ENCODE data around the gene MAZ. TPM values are rescaled to one million over a fixed set of nuclear protein-coding genes. Genes with fewer than 3 reads are reported as not detected.

MAZ gene
- total and polyA plus RNA-seq, 2 experiments from 2014 or later, result 132 to 190 TPM

DNA sequence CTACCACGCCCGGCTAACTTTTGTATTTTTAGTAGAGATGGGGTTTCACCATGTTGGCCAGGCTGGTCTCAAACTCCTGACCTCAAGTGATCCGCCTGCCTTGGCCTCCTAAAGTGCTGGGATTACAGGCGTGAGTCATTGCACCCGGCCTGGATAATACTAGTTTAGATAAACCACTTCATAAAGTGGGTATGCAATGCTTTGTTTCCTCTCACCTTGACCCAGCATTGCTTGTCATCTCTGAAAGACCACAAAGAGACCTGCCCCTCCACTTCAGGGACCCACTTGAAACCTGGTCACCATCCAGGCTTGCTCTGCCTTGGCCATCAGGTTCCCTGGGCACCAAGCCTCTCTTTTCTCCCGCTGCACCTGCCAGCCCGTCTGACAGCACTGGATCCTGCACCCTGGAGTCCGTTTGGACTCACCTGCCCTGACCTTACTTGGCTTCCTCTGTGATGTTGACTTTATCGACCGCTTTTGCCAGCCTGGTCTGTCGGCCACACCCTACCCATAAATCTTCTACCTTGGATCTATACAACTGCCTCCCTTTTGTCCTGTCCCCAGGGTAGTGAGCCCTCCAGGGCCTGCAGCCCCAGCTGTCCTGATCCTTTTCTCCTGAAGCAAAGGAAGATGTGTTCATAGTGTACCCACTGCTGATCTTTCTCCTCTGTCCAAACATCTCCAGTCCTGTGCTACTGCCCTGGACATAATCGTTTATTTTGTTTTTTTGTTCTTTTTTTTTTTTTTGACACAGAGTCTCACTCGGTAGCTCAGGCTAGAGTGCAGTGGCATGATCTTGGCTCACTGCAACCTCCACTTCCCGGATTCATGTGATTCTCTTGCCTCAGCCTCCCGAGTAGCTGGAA, 40.9 kb upstream of the MAZ start:
- no peak overlapping the region for H3K27ac ChIP-seq
- DNase-seq (ENCODE audit: low spot score), result peak; percentile 42
- H3K4me3 ChIP-seq, result no peak overlapping the region
- H3K9me3 ChIP-seq (ENCODE audit: low read depth), result no peaks in the 10 kb centered on the region
- TF ChIP-seq, protein P1, sequence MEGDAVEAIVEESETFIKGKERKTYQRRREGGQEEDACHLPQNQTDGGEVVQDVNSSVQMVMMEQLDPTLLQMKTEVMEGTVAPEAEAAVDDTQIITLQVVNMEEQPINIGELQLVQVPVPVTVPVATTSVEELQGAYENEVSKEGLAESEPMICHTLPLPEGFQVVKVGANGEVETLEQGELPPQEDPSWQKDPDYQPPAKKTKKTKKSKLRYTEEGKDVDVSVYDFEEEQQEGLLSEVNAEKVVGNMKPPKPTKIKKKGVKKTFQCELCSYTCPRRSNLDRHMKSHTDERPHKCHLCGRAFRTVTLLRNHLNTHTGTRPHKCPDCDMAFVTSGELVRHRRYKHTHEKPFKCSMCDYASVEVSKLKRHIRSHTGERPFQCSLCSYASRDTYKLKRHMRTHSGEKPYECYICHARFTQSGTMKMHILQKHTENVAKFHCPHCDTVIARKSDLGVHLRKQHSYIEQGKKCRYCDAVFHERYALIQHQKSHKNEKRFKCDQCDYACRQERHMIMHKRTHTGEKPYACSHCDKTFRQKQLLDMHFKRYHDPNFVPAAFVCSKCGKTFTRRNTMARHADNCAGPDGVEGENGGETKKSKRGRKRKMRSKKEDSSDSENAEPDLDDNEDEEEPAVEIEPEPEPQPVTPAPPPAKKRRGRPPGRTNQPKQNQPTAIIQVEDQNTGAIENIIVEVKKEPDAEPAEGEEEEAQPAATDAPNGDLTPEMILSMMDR (IDR thresholded peaks at IDR 0.05; ENCODE audit: poor library complexity), result no peak
- TF ChIP-seq EZH2 (IDR thresholded peaks at IDR 0.05; ENCODE audit: borderline replicate concordance) (no peak), EZH2phosphoT487 (IDR thresholded peaks at IDR 0.05; ENCODE audit: low read depth, severe bottlenecking, unreplicated experiment) (no peak)
- 62% methylated on average over 15 of the region's 15 CpGs for WGBS (ENCODE audit: low lambda C conversion rate, missing lambda C conversion rate)
- H3K79me2 ChIP-seq, result no peaks in the 10 kb centered on the region
- H3K4me1 ChIP-seq (ENCODE audit: insufficient read depth), result peaks cover 5% of the 10 kb centered on the region
- no peak overlapping the region for H2AFZ ChIP-seq
- H3K36me3 ChIP-seq (replicated peaks; ENCODE audit: insufficient read depth, low read depth), result no peaks in the 10 kb centered on the region
- no peaks in the 10 kb centered on the region for H4K20me1 ChIP-seq (ENCODE audit: insufficient read depth, poor library complexity, severe bottlenecking)
- H3K9me2 ChIP-seq (replicated peaks; ENCODE audit: insufficient read depth), result no peaks in the 10 kb centered on the region
- H3K4me2 ChIP-seq, result peak overlapping the region; percentile 17
- H3K27me3 ChIP-seq, result no peaks in the 10 kb centered on the region

GRCh38 chr16:29766571-29766970, 39.8 kb upstream of the MAZ start:
- no peak overlapping the region for H2AFZ ChIP-seq
- no peaks in the 10 kb centered on the region for H4K20me1 ChIP-seq (ENCODE audit: insufficient read depth, poor library complexity, severe bottlenecking)
- H3K9me3 ChIP-seq (ENCODE audit: low read depth), result no peaks in the 10 kb centered on the region
- H3K36me3 ChIP-seq (replicated peaks; ENCODE audit: insufficient read depth, low read depth), result no peaks in the 10 kb centered on the region
- H3K9me2 ChIP-seq (replicated peaks; ENCODE audit: insufficient read depth), result no peaks in the 10 kb centered on the region
- no peaks in the 10 kb centered on the region for H3K4me1 ChIP-seq (ENCODE audit: insufficient read depth)
- no peak for TF ChIP-seq EZH2phosphoT487 (IDR thresholded peaks at IDR 0.05; ENCODE audit: low read depth, severe bottlenecking, unreplicated experiment)
- H3K79me2 ChIP-seq, result no peaks in the 10 kb centered on the region
- no peak for DNase-seq (ENCODE audit: low spot score)
- no peak overlapping the region for H3K27ac ChIP-seq
- no peak overlapping the region for H3K4me3 ChIP-seq
- no peaks in the 10 kb centered on the region for H3K27me3 ChIP-seq
- H3K4me2 ChIP-seq, result no peak overlapping the region
- 93% methylated on average over 3 of the region's 3 CpGs for WGBS (ENCODE audit: low lambda C conversion rate, missing lambda C conversion rate)

DNA sequence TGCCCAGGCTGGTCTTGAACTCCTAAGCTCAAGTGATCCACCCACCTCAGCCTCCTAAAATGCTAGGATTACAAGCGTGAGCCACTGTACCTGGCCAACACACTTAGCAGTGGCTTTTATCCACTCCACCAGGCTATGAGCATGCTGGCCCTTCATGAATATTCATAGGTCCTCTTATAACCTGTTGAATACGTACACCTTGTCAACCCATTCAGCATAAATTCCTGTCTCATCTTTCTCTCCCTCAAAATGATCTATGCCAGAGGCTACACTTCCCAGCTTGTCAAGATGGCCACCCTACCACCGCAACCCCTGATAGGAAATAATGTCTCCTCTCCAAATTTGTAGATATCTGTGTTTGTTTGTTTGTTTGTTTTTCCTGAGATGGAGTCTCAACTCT, 39.3 kb upstream of the MAZ start:
- H3K9me3 ChIP-seq (ENCODE audit: low read depth), result no peaks in the 10 kb centered on the region
- no peaks in the 10 kb centered on the region for H3K9me2 ChIP-seq (replicated peaks; ENCODE audit: insufficient read depth)
- no peak overlapping the region for H3K27ac ChIP-seq
- DNase-seq (ENCODE audit: low spot score), result no peak
- WGBS (ENCODE audit: low lambda C conversion rate, missing lambda C conversion rate), result 97% methylated on average over 3 of the region's 3 CpGs
- H3K27me3 ChIP-seq, result no peaks in the 10 kb centered on the region
- no peaks in the 10 kb centered on the region for H3K79me2 ChIP-seq
- TF ChIP-seq EZH2phosphoT487 (IDR thresholded peaks at IDR 0.05; ENCODE audit: low read depth, severe bottlenecking, unreplicated experiment) (no peak), EZH2 (IDR thresholded peaks at IDR 0.05; ENCODE audit: borderline replicate concordance) (no peak)
- TF ChIP-seq, protein P1 (IDR thresholded peaks at IDR 0.05; ENCODE audit: poor library complexity), result no peak
- H4K20me1 ChIP-seq (ENCODE audit: insufficient read depth, poor library complexity, severe bottlenecking), result no peaks in the 10 kb centered on the region
- H3K4me3 ChIP-seq, result no peak overlapping the region
- no peaks in the 10 kb centered on the region for H3K36me3 ChIP-seq (replicated peaks; ENCODE audit: insufficient read depth, low read depth)
- H3K4me1 ChIP-seq (ENCODE audit: insufficient read depth), result no peaks in the 10 kb centered on the region
- H2AFZ ChIP-seq, result no peak overlapping the region
- no peak overlapping the region for H3K4me2 ChIP-seq

GRCh38 chr16:29769507-29769906, 36.8 kb upstream of the MAZ start:
- Histone ChIP-seq H3K4me1 (ENCODE audit: insufficient read depth) (no peaks in the 10 kb centered on the region), H2AFZ (no peak overlapping the region), H3K9me3 (ENCODE audit: low read depth) (no peaks in the 10 kb centered on the region), H3K36me3 (replicated peaks; ENCODE audit: insufficient read depth, low read depth) (no peaks in the 10 kb centered on the region), H3K4me3 (no peak overlapping the region), H3K9me2 (replicated peaks; ENCODE audit: insufficient read depth) (no peaks in the 10 kb centered on the region), H3K27ac (no peak overlapping the region), H4K20me1 (ENCODE audit: insufficient read depth, poor library complexity, severe bottlenecking) (no peaks in the 10 kb centered on the region), H3K79me2 (no peaks in the 10 kb centered on the region), H3K4me2 (no peak overlapping the region), H3K27me3 (no peaks in the 10 kb centered on the region)
- TF ChIP-seq, protein P1 (IDR thresholded peaks at IDR 0.05; ENCODE audit: poor library complexity), result no peak
- TF ChIP-seq EZH2phosphoT487 (IDR thresholded peaks at IDR 0.05; ENCODE audit: low read depth, severe bottlenecking, unreplicated experiment) (no peak), EZH2 (IDR thresholded peaks at IDR 0.05; ENCODE audit: borderline replicate concordance) (no peak)
- WGBS (ENCODE audit: low lambda C conversion rate, missing lambda C conversion rate), result 89% methylated on average over 2 of the region's 2 CpGs
- DNase-seq (ENCODE audit: low spot score), result no peak

All from hepatocyte (in vitro differentiated cells).